HG03571 (cell line): ENCODE results near the gene TSHZ2.
"Not testable (repeated sequence)": the region's sequence is repeated elsewhere in the genome, so short reads cannot be mapped to it uniquely, and the experiment has no call there.

Experiments used
- ATAC-seq: cut with Tn5 transposase; IDR thresholded peaks from one replicate; pipeline ENCODE4 v1.9.1; 2021; ENCODE audit not compliant: unreplicated experiment

The TSHZ2 gene

GRCh38 chr20:53365539-53366075, 393.4 kb downstream of the TSHZ2 start:
- no peak for ATAC-seq

- ATAC-seq, result not testable (repeated sequence)
These were observed 394.8 kb downstream of the TSHZ2 start for GRCh38 chr20:53366928-53367327.

- ATAC-seq, result no peak
These were observed 397.7 kb downstream of the TSHZ2 start for GRCh38 chr20:53369871-53370270.

- no peak for ATAC-seq
These were observed 398.3 kb downstream of the TSHZ2 start for GRCh38 chr20:53370345-53370961.

GRCh38 chr20:53371216-53371615, 399.1 kb downstream of the TSHZ2 start:
- no peak for ATAC-seq

GRCh38 chr20:53376021-53376420, 403.9 kb downstream of the TSHZ2 start:
- no peak for ATAC-seq

GRCh38 chr20:53379014-53379832, 407.1 kb downstream of the TSHZ2 start:
- ATAC-seq, result no peak

- no peak for ATAC-seq
These were observed 407.6 kb downstream of the TSHZ2 start for GRCh38 chr20:53379833-53380120.

- no peak for ATAC-seq
These were observed 409.6 kb downstream of the TSHZ2 start for GRCh38 chr20:53381568-53382262.

- no peak for ATAC-seq
These were observed 410.2 kb downstream of the TSHZ2 start for GRCh38 chr20:53382263-53382844.

- ATAC-seq, result no peak
These were observed 411.8 kb downstream of the TSHZ2 start for GRCh38 chr20:53383916-53384315.

GRCh38 chr20:53384392-53384791, 412.2 kb downstream of the TSHZ2 start:
- ATAC-seq, result no peak

GRCh38 chr20:53385941-53386767, 414.0 kb downstream of the TSHZ2 start:
- ATAC-seq, result no peak

- no peak for ATAC-seq
These were observed 416.0 kb downstream of the TSHZ2 start for GRCh38 chr20:53387983-53388675.

GRCh38 chr20:53389516-53390300, 417.6 kb downstream of the TSHZ2 start:
- ATAC-seq, result no peak

GRCh38 chr20:53390770-53391169, 418.6 kb downstream of the TSHZ2 start:
- ATAC-seq, result no peak

GRCh38 chr20:53394433-53394832, 422.3 kb downstream of the TSHZ2 start:
- ATAC-seq, result no peak

GRCh38 chr20:53395188-53395923, 423.2 kb downstream of the TSHZ2 start:
- no peak for ATAC-seq

GRCh38 chr20:53399083-53399482, 426.9 kb downstream of the TSHZ2 start:
- ATAC-seq, result no peak
